ENCODE results near the gene PTPRK.

DNA sequence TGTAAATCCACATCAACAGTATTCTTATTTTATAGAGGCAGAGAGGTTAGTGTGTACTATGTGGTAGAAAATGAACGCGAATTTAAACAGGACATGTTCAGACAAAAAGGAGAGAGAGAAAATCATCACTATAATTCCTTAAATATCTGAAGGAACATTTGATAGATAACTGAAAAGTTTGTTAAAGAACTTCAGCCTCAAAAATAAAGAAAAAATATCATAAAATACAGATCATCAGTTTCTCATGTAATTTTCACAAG lies 169.2 kb downstream of the PTPRK start:
- TF ChIP-seq, protein P1, sequence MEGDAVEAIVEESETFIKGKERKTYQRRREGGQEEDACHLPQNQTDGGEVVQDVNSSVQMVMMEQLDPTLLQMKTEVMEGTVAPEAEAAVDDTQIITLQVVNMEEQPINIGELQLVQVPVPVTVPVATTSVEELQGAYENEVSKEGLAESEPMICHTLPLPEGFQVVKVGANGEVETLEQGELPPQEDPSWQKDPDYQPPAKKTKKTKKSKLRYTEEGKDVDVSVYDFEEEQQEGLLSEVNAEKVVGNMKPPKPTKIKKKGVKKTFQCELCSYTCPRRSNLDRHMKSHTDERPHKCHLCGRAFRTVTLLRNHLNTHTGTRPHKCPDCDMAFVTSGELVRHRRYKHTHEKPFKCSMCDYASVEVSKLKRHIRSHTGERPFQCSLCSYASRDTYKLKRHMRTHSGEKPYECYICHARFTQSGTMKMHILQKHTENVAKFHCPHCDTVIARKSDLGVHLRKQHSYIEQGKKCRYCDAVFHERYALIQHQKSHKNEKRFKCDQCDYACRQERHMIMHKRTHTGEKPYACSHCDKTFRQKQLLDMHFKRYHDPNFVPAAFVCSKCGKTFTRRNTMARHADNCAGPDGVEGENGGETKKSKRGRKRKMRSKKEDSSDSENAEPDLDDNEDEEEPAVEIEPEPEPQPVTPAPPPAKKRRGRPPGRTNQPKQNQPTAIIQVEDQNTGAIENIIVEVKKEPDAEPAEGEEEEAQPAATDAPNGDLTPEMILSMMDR (IDR thresholded peaks at IDR 0.05): no peak
- no peak for TF ChIP-seq POLR2AphosphoS5 (IDR thresholded peaks at IDR 0.05)

Data from transverse colon (tissue), 4 donors.